Measurements from ENCODE around the gene ACTR1B.
"Not testable (repeated sequence)": the region's sequence is repeated elsewhere in the genome, so short reads cannot be mapped to it uniquely, and the experiment has no call there.

The ACTR1B gene

DNA sequence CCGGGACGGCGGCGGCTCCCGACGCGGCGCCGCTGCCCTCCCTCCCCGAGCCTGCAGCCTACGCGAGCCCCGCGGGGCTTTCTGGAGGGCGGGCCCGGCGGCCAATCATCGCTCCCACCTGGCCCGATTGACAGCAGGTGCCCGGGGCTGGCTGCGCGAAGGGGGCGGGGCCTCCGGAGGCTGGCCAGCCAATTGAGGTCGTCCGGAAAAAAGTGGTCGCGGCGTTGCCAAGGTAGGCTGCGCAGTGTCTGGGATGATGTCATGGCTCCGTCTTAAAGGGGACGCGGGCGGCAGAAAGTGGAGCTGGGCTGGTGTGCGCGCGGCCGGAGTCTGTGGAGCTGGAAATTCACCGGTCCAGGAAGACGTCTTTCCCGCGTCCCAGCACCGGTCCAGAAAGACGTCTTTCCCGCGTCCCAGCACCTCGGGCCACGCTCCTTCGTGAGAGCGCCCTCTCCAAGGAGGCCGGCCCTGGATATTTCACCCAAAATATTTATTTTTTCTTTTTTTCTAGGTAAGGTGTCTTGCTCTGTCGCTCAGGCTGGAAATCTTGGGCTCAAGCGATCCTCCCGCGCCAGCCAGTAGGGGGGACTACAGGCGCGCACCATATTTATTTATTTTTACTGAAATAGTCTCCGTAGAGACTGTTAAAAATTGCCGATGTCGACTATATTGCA, at the start of gene ACTR1B:
ACTR1B (minus strand) TSS at position 83 of the 674 bp plus-strand sequence. CDS start 154 bp downstream, outside the sequence.
- Histone ChIP-seq H3K27me3 (replicated peaks) (no peaks in the 10 kb centered on the region), H3K36me3 (replicated peaks) (no peaks in the 10 kb centered on the region), H3K4me3 (ENCODE audit: low read depth, low read length) (peak within 1 kb of the TSS; percentile 78), H3K27ac (peak within 1 kb of the TSS; percentile 90)
- TF ChIP-seq, protein P1, sequence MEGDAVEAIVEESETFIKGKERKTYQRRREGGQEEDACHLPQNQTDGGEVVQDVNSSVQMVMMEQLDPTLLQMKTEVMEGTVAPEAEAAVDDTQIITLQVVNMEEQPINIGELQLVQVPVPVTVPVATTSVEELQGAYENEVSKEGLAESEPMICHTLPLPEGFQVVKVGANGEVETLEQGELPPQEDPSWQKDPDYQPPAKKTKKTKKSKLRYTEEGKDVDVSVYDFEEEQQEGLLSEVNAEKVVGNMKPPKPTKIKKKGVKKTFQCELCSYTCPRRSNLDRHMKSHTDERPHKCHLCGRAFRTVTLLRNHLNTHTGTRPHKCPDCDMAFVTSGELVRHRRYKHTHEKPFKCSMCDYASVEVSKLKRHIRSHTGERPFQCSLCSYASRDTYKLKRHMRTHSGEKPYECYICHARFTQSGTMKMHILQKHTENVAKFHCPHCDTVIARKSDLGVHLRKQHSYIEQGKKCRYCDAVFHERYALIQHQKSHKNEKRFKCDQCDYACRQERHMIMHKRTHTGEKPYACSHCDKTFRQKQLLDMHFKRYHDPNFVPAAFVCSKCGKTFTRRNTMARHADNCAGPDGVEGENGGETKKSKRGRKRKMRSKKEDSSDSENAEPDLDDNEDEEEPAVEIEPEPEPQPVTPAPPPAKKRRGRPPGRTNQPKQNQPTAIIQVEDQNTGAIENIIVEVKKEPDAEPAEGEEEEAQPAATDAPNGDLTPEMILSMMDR (IDR thresholded peaks at IDR 0.05; ENCODE audit: low read depth, low read length, missing control alignments) = peak; percentile 75
- in situ Hi-C loops (cut with HindIII; ENCODE audit: low pct_ligation_motif_present, low sequenced_read_pairs) = no loop called here
- peak; percentile 98 for DNase-seq

DNA sequence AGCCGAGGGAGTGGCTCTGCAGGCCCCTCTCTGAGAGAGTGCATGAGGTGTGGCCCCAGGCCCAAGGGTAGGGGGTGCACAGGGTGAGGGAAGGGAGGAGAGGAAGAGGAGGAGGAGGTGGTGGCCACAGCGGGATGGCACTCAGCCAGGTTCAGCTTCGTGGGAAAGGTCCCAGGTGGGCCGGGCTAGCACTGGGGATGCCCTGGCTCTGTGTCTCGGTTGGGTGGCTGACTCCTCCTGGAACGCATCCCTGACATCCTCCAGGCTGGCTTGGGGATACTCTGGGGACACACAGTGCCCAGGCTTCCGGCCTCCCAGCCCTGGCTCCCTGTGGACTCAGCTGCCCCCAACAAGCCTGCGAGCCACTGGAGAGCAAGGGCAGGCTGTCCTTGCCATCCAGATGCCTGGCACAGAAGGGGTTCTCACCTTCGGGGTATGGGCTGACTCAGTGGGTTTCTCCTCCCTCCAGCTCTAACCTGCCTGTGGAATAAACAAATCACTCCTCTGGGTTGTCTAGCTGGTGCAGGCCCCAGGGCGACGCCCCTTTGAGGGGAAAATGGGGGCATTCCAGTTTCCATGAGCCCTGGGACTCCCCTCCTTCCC, 49.0 kb upstream of the ACTR1B start:
- in situ Hi-C loops (cut with HindIII; ENCODE audit: low pct_ligation_motif_present, low sequenced_read_pairs) = no loop called here
- DNase-seq = no peak
- no peak overlapping the region for H3K4me3 ChIP-seq (ENCODE audit: low read depth, low read length)
- no peaks in the 10 kb centered on the region for H3K36me3 ChIP-seq (replicated peaks)
- H3K27me3 ChIP-seq (replicated peaks) = no peaks in the 10 kb centered on the region
- TF ChIP-seq, protein P1 (IDR thresholded peaks at IDR 0.05; ENCODE audit: low read depth, low read length, missing control alignments) = no peak
- no peak overlapping the region for H3K27ac ChIP-seq

DNA sequence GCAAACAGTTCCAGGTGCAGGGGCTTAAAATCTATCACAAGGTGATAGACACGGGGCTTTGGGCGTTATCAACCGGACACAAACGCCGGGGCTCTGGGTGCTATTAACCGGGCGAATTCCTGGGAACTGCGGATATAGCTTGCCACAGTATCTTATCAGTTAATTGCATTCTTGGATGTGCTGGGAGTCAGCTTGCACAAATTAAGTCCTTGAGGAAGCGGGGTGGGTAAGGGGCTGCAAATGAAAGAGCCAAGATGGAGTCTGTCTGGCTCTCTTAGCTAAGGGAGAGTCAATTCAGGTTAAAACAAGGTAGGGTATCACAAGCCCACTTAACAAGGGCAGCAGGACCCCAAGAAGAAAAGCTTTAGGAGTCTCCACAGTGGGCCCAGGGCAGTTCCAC, 48.3 kb upstream of the ACTR1B start:
- H3K27me3 ChIP-seq (replicated peaks); H3K36me3 ChIP-seq (replicated peaks); DNase-seq; in situ Hi-C loops (cut with HindIII; ENCODE audit: low pct_ligation_motif_present, low sequenced_read_pairs); H3K27ac ChIP-seq; H3K4me3 ChIP-seq (ENCODE audit: low read depth, low read length): not testable (repeated sequence)

DNA sequence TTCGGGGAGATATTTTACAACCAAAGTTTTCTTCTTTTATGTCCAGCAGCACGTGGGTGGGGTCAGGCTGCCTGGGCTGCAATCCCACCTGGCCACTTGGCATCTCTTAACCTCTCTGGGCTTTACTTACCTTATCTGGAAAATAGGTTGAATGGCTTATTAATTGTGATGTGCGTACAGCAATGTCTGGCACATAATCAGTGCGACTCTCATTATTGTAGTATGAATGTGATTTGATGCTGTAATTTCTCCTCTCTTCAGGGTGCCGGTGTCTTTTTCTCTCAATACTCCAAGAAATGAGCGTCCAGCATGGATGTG, 47.5 kb upstream of the ACTR1B start:
- H3K27ac ChIP-seq = no peak overlapping the region
- TF ChIP-seq, protein P1 (IDR thresholded peaks at IDR 0.05; ENCODE audit: low read depth, low read length, missing control alignments) = no peak
- in situ Hi-C loops (cut with HindIII; ENCODE audit: low pct_ligation_motif_present, low sequenced_read_pairs) = no loop called here
- H3K4me3 ChIP-seq (ENCODE audit: low read depth, low read length) = no peak overlapping the region
- no peaks in the 10 kb centered on the region for H3K27me3 ChIP-seq (replicated peaks)
- no peak for DNase-seq
- H3K36me3 ChIP-seq (replicated peaks) = no peaks in the 10 kb centered on the region

DNA sequence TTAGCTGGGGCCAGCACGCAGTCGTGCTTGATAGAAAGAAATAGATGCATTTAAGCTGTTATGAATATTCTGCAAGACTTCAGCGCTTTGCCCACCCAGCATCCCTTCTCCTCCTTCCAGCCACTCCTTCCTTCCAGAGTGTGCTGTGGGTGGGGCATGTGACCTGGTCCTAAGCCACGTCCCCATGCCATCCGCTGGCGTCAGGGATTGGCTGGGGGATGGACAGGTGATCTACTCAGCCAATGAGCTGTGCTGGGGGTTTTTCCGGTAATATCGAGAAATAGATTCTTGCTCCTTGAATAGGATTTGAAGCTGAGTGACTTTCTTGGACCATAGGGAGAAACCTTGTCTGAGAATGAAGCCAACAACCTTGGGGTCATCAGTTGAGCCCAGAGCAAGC, 44.8 kb upstream of the ACTR1B start:
- TF ChIP-seq, protein P1 (IDR thresholded peaks at IDR 0.05; ENCODE audit: low read depth, low read length, missing control alignments) = no peak
- no peak overlapping the region for H3K4me3 ChIP-seq (ENCODE audit: low read depth, low read length)
- no peak overlapping the region for H3K27ac ChIP-seq
- no peaks in the 10 kb centered on the region for H3K27me3 ChIP-seq (replicated peaks)
- H3K36me3 ChIP-seq (replicated peaks) = no peaks in the 10 kb centered on the region
- in situ Hi-C loops (cut with HindIII; ENCODE audit: low pct_ligation_motif_present, low sequenced_read_pairs) = no loop called here
- no peak for DNase-seq

DNA sequence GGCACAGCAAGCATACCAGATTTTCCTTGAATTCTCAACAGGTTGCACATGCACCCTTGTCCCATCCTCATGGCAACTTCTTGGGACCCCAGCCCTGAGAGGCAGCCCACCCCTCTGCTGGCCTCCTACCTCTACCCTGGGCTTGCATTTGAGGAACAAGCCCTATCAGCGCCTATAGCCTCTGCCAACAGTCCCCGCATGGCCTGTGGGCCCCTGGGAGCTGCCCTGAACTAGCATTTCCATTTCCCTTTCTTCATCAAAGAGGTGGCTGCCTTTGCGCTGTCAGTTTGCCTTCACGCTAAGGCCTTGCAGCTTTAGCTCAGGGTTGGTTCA, 44.2 kb upstream of the ACTR1B start:
- in situ Hi-C loops (cut with HindIII; ENCODE audit: low pct_ligation_motif_present, low sequenced_read_pairs) = no loop called here
- TF ChIP-seq, protein P1 (IDR thresholded peaks at IDR 0.05; ENCODE audit: low read depth, low read length, missing control alignments) = no peak

More for the DNA sequence above, 44.2 kb upstream of the ACTR1B start:
- no peaks in the 10 kb centered on the region for H3K36me3 ChIP-seq (replicated peaks)
- no peak overlapping the region for H3K4me3 ChIP-seq (ENCODE audit: low read depth, low read length)
- no peak overlapping the region for H3K27ac ChIP-seq
- no peak for DNase-seq
- no peaks in the 10 kb centered on the region for H3K27me3 ChIP-seq (replicated peaks)

Data from brain microvascular endothelial cell (primary cell).